GM10847 (cell line): ENCODE results near the gene RIPOR3.

ENCODE experiments used
- POLR2A ChIP-seq: IDR thresholded peaks from 2 replicates; pipeline ENCODE4 v1.6.1; 2011; ENCODE audit not compliant: insufficient read length; ENCODE audit errors: extremely low read depth

Gene RIPOR3

GRCh38 chr20:50726955-50727791, 35.8 kb upstream of the RIPOR3 start:
- TF ChIP-seq POLR2A: no peak

- no peak for TF ChIP-seq POLR2A
Observed at GRCh38 chr20:50725724-50726005, 34.3 kb upstream of the RIPOR3 start.

GRCh38 chr20:50724851-50725723, 33.7 kb upstream of the RIPOR3 start:
- TF ChIP-seq POLR2A: no peak

- TF ChIP-seq POLR2A: no peak
Observed at GRCh38 chr20:50724112-50724725, 32.9 kb upstream of the RIPOR3 start.

GRCh38 chr20:50723672-50724071, 32.3 kb upstream of the RIPOR3 start:
- no peak for TF ChIP-seq POLR2A

GRCh38 chr20:50722424-50723155, 31.2 kb upstream of the RIPOR3 start:
- TF ChIP-seq POLR2A: no peak

GRCh38 chr20:50721881-50722281, 30.5 kb upstream of the RIPOR3 start:
- no peak for TF ChIP-seq POLR2A

GRCh38 chr20:50720582-50720981, 29.2 kb upstream of the RIPOR3 start:
- TF ChIP-seq POLR2A: no peak

- no peak for TF ChIP-seq POLR2A
Observed at GRCh38 chr20:50720026-50720425, 28.7 kb upstream of the RIPOR3 start.

GRCh38 chr20:50719328-50719727, 28.0 kb upstream of the RIPOR3 start:
- no peak for TF ChIP-seq POLR2A

- TF ChIP-seq POLR2A: no peak
Observed at GRCh38 chr20:50717974-50718761, 26.8 kb upstream of the RIPOR3 start.

GRCh38 chr20:50717312-50717711, 26.0 kb upstream of the RIPOR3 start:
- TF ChIP-seq POLR2A: no peak

GRCh38 chr20:50716518-50716917, 25.2 kb upstream of the RIPOR3 start:
- no peak for TF ChIP-seq POLR2A

- TF ChIP-seq POLR2A: no peak
Observed at GRCh38 chr20:50715694-50716093, 24.4 kb upstream of the RIPOR3 start.
